GM21723 (cell line): ENCODE data around the gene SLC30A7.
"Not testable (repeated sequence)": the region's sequence is repeated elsewhere in the genome, so short reads cannot be mapped to it uniquely, and the experiment has no call there.

Source experiments
- ATAC-seq: cut with Tn5 transposase; IDR thresholded peaks from one replicate; pipeline ENCODE4 v1.9.1; 2021; ENCODE audit warnings: mild to moderate bottlenecking, moderate library complexity; ENCODE audit not compliant: unreplicated experiment

SLC30A7 gene

DNA sequence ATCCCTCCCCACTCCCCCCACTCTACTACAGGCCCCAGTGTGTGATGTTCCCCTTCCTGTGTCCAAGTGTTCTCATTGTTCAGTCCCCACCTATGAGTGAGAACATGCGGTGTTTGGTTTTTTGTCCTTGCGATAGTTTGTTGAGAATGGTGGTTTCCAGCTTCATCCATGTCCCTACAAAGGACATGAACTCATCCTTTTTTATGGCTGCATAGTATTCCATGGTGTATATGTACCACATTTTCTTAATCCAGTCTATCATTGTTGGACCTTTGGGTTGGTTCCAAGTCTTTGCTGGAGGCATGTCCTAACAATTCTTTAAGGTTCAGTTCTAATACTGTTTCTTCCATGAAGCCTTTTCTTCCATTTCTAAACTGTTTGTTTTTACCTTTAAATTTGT, 37.7 kb downstream of the SLC30A7 start:
- ATAC-seq = not testable (repeated sequence)

DNA sequence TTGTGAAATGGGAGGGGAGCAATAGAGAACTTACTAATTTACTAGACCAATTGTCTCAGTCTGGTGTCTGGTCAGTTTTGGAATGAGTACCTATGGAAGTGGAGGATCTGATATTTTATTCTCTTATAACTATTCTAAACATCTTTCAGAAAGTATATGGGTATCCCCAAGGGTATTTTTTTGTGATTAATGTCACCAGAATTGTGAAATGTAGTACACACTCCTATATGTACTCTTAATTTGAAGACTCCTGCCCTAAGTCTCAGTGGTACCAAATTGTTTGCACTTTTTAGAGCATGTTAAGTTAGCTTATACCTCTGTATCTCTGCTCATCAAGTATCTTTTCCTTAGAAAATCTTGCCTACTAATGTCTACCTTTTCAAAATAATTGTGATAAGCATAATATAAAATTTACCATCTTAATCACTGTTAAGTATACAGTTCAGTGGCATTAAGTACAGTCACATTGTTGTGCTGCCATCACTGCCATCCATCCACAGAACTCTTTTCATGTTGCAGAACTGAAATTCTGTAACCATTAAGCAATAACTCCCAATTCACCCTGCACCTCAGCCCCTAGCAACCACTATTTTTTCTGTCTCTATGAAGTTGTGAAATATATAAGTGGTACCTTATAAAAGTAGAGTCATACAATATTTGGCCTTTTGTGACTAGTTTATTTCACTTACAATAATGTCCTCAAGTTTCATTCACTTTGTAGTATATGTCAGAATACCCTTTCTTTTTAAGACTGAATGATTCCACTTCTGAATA, 40.5 kb downstream of the SLC30A7 start:
- ATAC-seq = no peak

DNA sequence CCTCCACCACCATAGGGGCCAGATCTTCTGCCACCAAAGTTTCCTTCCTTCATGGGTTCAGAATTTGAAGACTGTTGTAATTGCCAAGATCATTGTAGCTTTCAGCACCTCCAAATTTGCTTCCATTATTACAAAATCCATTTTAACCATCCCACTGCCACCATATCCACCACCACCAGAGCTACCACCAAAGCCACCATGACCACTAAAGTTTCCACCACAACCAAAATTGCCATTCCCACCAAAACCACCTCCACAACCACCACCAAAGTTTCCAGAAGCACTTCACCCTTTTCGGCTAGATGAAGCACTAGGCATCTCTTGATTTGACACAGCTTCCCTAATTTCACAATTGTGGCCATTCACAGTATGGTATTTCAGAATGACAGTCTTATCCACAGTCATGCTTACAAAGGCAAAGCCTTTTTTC, 45.2 kb downstream of the SLC30A7 start:
- no peak for ATAC-seq

GRCh38 chr1:100941580-100942216, 45.8 kb downstream of the SLC30A7 start:
- ATAC-seq = no peak

DNA sequence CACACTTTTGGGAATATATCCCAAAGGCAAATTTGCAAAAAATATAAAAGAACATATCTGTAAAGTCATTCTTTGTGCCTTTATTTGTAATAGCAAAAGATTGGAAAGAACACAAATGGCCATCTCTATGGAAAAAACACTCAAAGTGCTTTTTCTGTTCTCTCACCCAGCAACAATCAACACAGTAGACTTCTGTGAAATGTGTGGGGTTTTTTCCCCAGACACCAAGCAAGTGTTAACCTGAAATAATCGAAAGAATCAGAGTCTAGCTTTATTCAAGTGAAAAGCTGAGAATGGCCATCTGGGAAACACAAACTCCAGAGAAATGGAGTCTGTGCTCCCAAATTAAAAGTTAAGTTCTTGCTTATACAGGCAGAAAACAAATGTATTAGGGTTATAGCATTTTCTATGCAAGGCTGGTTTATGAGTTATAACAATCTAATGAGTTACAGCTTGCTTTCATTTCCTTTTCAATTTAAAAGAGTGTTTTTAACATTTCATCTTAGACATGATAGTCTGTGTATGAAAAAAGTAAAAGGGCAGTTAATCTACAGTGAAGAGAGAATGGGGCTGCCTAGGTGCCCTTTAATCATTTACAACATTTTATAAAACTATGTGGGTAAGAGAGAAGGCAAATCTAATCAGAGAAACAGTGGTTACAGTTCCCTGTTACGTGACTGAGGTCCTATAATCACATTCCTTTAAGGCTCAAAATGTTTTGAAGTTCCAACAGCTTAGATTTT, 46.6 kb downstream of the SLC30A7 start:
- ATAC-seq = no peak

- ATAC-seq = no peak
These were observed 47.6 kb downstream of the SLC30A7 start for GRCh38 chr1:100943533-100943932.

GRCh38 chr1:100946064-100946463, 50.2 kb downstream of the SLC30A7 start:
- ATAC-seq = not testable (repeated sequence)

GRCh38 chr1:100947816-100948215, 51.9 kb downstream of the SLC30A7 start:
- not testable (repeated sequence) for ATAC-seq

- ATAC-seq = not testable (repeated sequence)
These were observed 53.0 kb downstream of the SLC30A7 start for GRCh38 chr1:100948721-100949405.

GRCh38 chr1:100949515-100950158, 53.7 kb downstream of the SLC30A7 start:
- ATAC-seq = peak; percentile 96

DNA sequence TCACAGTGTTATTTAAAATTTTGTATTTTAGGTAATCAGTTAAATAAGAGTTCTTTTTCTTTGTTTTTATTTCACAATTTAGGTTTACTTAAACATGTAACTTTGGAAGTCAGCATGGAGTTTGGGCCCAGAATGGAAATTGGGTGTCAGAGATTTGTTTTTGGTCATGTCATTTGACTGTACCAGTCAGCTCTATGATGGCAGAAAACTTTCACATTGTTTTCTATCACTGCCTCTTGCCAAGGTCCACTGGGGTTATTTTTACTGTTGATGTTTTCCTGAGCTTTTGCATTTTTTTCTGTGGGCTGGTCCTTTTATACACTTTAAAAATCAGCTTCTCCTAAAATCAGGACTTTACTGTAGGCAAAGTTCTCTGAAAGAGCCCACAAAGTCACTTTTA, 54.4 kb downstream of the SLC30A7 start:
- no peak for ATAC-seq

GRCh38 chr1:100950781-100951180, 54.9 kb downstream of the SLC30A7 start:
- ATAC-seq = no peak

DNA sequence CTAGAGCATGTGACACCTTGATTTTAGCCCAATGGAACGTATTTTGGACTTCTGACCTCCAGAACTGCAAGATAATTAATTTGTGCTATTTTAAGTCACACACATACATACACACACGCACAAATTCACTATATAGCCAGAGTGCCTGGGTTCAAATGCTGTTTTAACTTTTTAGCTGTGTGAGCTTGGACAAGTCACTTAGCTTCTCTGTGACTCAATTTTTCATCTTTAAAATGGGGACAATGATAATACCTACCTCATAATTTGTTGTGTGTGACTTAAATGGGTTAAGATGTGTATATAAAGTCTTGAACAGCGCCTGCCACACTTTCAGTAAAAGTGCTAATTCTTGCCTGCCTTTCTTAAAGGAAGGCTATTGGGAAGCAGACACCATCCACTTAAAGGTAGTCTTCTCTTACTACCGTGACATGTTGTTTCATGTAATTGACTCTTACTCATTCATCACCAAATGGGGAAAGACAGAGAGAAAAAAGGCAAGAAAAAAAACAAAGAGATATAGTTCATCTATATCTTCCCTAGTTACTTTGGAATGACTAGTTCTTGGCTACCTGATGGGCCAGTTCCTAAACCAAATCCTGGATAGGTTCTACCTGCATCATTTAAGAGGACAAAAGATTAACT, 56.3 kb downstream of the SLC30A7 start:
- ATAC-seq = no peak

GRCh38 chr1:100952970-100953369, 57.1 kb downstream of the SLC30A7 start:
- ATAC-seq = not testable (repeated sequence)

DNA sequence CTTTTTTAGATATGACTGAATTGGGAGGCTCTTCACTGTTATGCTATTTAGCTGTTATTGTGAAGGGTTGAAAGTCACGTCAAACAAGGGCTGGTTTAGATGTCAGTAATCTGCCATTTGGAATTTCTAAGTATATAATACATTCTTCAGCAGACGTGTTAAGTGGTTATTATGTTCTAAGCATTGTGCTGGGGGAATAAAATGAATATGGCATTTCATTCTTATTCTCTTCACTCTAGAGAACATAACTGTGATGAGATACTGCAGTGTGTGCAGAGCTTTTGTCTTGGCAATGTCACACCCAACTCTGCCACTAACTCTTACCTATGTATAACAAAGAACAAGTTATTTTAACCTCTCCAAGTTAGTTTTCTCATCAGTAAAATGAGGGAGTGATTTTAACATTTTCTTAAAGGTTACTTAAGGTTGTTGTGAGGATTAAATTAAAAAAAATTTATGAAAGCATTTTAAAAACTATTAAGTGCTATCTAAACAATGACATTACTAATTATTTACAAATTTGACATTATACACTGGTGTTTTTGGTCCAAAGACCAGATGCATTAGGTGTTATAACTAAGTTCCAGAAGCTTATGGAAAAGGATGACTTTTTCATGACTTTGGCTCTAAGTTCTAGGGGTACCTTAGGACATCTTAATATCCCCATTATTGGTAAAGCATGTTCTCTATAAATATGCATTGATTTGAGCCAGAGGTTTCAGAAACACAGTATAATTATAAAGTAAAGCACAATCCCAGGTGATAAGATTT, 58.3 kb downstream of the SLC30A7 start:
- no peak for ATAC-seq

DNA sequence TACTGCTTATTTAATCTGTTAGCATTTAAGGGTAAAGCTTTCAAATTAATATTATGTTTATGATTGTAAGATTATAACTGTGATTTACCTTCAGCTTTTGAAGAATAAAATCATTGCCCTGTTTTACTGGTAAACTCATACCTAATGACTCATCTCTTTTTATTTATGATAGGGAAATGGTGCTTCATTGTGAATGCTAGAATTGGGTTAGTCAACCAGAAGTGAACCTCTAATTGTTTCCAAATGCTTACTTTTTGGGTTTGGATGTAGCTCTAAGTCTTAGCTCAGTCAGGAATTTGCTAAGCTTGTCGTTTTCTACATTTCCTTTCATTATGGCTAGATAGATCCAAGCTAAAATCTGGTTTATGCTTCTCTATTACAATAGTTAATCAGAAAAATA, 59.4 kb downstream of the SLC30A7 start:
- no peak for ATAC-seq

- ATAC-seq = no peak
These were observed 63.7 kb downstream of the SLC30A7 start for GRCh38 chr1:100959502-100960060.

DNA sequence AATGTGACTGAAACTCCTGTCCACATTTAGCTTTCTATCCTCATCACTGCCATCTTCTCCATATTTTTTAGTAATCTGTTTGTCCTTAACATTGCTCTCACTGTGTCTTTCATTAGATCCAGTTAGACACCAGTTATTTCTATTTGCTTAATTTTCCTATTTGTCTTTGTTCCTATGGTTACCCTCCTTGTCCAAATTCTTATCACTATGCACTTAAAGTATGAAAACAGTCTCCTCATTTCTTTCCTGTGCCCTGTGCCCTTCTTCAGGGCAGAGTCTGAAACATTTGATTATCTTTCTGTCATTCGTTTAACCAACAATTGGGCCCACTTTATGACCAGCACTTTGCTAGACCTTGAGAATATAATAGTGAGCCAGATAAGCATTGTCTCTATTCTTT, 64.2 kb downstream of the SLC30A7 start:
- no peak for ATAC-seq

DNA sequence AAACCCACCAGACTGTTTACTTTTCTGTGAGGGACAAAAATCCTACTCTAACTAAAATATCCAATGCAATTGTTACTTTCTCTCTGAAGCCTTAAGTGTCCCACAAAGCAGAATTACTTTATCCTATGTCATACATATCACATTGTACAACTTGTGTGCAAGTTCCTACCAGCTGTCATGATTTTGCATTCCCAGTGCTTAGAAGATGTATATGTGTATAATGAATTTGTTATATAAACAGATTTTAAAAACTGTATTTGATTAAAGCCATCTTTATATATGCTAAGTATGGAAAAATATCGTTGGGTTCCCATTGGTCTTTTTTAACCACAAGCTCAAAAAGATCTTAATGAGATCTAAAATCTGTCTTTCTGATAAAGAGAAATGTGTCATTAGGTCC, 72.7 kb downstream of the SLC30A7 start:
- no peak for ATAC-seq
